HCEC 1CT (cell line): ENCODE results near the gene PDLIM7.
A peak's percentile ranks its signal among the peaks of the same experiment; 100 is the strongest.

Experiments used
- DNase-seq: peaks from one replicate; pipeline ENCODE4 v3.0.0-alpha.2; 2017

PDLIM7 gene

DNA sequence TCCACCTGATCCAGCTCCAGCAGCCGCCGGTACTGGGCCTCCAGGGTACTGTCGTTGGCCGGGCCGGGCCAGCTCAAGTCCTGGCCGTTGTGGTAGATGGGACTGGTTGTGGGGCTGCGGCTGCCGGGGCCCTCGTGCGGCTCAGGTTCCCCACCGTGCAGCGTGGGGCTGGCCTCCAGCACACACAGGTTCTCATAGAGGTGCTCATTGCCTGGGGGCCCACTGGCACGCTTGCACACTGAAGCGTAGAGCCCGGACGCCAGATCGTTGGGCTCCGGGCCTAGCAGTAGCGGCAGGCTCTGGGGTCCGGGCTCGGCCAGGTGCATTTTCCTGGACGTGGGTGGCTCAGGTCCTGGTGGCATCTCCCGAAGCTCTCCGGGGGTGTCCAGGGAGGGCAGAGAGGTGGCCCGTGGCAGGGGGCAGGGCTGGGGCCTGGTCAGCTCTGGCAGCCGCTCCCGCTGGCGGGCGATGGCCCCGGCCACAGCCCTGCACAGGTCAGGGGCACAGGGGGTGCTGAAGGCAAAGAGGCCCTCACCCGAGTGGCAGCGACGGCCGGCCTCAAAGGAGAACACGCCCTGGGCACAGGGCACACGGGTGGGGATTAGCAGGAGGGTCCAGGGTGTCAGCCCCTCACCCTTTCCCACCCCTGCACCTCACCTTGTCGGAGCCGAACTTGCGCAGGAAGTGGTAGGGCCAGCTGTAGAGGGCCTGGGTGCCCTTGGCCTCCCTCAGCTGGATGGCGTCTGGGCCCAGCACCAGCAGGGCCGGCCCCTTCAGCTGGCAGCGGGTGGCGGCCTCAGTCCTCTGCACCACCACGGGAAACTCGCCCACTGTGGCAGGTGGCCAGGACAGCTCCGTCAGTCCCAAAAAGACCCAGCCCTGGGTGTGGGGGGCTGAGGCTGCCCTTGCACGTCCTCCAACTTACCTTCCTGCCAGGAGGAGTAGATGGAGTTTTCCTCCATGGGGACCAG, 7.0 kb upstream of the PDLIM7 start:
- no peak for DNase-seq

DNA sequence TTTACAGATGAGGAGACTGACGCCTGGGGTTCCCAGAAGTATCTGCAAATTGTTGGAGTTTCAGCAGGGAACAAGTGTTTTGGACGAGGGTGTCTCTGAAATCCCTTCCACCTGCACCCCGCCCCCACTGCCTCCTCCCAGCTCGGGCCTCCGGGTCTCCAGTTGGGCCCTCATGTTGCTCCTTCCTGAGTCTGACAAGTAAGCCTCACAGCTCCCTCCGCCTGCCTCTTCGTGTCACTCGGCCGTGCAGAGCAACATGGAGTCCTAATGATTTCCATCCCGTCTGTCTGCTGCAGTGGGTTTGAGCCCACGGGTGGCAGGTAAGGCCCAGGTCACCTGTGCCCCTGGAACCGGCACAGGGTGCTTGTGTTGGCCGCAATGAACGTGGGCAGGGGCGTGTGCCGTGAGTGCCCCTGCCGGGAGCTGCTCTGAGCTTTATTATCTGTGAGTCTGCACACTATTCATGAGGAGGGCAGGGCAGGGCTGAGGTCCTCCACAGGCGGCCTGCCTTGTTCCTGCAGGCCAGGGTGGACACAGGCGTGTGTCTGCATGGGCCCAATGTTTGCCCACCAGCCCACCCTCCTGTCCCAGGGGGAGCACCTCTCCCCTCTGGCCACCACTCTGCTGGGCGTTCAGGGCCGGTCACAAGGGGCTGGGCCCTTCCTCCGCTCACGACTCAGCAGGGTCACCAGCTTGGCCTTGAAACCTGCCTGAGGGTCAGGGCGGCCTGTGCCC, 6.1 kb upstream of the PDLIM7 start:
- no peak for DNase-seq

DNA sequence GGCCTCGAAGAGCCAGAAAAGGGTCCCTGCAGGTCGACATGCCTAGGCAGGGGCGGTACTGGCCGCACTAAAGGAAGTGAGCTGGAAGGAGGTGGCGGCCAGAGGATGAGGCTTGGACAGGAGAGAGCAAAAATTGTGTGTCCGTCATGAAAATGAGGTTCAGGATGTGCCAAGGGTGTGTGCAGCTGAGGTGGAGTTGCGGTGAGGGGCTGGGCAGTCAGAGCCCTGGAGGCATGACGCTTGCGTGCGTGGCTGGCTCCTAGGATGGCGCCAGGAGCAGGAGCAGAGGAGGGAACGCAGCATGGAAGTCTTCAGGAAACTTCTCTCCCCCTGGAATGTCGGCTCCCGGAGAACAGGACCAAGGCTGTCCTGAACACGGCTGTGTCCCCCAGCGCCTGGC, 5.5 kb upstream of the PDLIM7 start:
- DNase-seq, result no peak

DNA sequence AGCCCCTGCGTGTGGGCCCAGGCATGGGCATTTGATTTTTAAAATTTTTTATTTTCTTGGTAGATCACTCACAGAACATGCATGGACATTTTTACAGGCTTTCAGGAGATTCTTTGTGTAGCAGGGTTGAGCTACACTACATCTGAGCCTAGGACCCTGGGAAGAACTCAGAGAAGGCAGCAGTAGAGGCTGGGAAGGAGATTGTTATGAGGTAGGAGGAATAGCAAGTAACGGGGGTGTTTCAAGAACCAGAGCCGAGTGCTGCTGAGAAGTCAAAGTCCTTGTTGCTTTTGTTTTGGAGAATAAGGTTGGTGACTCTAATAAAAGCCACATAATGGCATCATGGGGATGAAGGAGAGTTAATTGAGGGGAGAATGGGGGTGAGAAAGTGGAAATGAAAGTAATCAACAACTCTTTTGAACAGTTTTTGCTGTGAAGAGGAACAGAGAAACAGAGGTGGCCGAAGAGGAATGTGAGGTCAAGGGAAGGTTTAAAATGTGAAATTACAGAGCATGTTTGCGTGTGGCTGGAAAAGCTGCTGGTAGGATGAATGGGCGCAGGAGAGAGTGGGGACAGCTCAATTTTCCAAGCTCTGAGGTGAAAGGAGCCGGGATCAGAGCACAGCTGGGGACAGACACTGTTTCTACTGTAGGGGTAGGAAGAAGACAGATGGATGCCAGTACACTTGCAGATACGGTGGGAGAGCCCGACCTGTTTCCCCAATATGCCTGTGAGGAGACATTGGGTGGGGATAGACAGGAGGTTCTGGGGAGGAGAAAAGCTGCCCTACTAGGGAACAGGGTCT, 4.7 kb upstream of the PDLIM7 start:
- DNase-seq, result no peak

DNA sequence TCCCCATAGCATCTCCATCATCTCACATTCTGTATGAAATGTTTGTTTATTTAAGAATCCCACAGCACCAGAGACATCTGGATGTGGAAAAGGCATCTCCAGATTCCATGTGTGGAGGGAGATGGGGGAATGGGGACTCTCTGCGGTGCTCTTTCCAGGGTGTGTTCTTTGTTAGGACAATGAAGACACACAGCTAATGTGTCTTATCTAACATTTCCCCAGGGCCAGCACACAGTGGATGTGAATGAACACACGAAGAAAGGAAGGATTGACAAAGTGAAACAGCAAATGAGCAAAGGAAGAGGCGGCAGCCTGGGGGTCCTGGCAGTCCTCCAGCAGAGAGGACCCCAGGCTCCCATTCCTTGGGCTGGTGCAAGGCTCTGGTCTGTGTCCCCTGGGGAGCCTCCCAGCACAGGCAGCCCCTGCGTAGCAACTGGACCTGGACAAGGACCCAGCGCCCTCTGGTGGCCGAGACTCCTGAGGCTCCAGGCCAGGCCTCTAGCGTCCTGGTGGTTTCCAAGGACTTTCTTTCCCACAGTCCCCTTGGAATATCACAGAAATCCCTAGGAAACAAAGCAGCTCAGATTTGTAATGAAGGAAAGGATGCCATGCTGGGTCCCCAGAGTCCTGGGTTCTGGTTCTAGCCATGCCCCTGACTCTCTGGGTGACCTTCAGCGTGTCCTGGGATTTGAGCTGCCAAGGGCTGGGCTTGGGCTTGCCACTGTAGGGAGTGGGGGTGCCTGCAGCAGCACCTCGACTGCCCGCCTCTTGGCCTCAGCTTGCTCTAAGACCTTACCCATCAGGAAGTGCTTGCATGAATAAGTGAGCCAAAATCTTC, 3.5 kb upstream of the PDLIM7 start:
- peak; percentile 70 for DNase-seq

DNA sequence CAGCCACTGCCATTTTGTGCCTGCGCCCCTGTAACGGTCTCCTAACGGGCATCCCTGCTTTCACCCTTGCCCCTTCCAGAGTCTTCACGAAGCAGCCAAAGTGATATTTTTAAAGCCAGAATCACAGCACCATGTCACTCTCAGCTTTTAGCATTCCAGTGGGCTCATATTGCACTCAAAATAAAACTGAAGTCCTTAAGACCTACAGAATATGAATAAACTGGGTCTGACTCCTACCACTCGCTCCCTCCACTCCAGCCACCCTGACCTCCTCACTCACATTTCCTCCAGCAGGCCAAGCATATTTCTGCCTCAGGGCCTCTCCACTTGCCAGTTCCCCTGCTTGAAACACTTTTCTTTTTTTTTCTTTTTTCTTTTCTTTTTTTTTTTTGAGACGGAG, 2.4 kb upstream of the PDLIM7 start:
- no peak for DNase-seq

DNA sequence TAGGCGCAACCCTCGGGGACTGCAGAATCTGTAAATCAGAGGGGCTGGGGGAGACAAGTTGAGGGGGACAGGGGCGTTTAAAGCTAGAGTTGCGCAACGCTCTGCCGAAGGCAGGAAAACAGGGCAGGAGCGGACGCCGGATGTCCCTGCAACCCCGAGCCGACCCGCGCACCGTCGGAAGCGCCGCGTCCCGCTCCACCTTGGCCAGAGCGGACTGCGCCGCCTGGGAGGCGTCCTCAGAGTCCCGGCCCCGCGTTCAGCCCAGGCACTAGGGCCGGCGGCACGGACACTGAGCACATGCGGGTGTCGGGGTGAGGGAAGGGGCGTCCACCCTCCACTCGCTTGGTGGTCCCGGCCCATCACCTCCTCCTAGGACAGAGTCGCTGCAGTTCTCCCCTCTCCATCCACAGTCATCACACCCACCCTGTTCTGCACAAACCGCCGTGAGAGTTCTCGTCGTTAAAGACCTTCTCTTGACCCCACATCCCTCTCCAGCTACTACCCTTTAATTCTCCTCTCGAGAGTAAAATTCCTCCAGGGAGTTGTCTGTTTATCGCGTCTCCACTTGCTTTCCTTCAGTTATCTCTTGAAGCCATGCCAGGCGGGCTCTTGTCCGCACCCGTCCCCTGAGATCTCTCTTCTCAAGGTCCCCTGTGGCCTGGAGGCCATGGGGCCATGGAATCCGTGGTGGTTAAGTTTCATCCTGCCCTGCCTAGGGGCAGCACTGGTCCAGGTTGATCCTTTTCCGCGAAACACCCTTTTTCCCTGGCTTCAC, 796 bp upstream of the PDLIM7 start:
- no peak for DNase-seq

DNA sequence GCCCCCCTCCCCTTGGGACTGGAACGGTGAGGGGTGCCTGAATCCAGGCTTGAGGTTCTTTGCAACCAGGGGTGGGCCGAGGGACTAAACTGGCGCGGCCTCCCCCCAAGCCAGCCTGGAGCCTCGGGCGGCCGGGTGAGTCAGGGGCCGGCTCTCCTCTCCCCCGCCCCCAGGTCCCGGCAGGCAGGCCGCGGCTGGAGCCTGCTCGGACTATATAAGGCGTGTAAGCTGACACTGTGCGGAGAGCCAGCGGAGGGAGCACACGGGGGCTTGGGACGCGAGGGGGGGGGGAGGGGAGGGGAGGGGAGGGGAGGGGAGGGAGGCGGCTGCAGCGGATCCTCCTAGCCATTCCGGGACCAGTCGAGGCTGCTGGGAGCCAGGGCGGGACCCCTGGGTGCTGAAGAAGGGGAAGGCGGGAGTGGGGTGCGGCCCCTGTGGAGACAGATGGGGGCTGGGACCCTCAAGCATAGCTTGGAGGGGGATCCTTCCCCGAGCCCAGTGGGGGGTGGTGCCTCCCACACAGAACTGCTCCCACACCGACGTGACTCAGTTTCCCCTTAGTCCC, 595 bp downstream of the PDLIM7 start:
- peak; percentile 96 for DNase-seq

DNA sequence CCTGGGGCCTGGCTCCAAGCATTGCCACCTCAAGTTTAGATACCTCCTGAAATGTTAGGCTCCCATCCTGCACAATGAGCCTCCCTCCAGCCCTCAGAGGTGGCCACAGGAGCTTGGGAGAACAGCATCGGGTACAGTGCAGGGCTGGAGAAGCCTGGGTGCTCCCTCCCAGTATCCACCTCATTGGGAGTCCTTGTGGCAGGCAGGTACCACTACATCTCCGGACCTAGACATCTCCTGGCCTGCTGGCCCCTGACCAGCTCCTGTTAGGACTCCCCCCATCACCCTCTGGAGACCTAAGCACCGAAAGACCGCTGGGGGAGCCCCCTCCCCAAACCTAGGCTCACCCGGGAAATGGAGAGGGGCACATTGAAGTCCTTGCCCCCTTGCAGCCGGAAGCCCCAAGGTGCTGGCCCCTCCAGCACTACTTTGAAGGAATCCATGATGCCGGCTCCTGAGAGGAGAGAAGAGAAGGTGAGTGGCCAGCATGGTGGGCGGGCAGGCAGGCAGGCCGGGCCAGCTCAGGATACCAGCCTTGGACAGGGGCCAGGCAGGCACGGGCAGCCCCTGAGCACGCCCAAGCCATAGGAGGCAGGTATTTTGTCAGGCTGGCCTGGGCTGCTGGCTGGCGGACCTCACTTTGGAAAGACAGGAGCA, 1.2 kb downstream of the PDLIM7 start:
- DNase-seq, result peak; percentile 70

DNA sequence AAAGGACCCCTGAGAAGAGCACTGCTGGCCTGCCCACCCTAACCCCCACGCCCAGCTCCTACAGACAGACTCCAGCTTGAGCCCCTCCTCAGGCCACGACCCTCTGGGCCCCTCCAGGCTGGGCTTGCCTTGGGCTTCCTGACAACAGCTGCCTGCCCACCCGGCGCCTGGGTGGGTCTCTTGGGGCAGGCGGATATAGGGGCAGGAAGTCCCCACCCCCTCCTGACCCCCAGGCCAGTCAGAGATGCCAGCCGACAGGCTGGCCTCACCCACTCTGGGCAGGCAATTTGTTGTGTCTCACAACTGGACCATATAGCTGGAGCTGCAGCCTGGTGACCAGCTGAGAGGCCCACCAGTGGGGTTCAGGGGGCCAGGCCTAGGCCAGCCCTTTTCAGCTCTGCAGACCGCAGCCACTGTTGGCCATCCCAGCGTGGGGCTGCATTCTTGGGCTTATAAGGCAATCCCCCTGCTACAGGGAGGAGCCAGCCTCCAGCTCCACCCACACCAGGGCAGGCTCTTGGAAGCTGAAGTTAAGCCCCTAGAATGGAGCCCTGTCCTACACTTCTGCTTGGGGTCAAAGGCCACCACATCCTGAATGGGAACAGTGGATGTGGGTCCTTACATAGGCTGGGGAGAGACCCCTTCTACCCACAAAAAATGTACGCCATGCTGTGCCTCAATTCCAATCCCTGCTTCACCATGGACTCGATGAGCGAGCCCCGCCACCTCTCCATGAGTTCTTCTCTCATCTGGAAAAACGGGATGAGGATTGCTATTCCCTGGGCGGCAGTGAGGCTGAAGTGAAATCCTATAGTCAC, 2.0 kb downstream of the PDLIM7 start:
- DNase-seq, result peak; percentile 92

DNA sequence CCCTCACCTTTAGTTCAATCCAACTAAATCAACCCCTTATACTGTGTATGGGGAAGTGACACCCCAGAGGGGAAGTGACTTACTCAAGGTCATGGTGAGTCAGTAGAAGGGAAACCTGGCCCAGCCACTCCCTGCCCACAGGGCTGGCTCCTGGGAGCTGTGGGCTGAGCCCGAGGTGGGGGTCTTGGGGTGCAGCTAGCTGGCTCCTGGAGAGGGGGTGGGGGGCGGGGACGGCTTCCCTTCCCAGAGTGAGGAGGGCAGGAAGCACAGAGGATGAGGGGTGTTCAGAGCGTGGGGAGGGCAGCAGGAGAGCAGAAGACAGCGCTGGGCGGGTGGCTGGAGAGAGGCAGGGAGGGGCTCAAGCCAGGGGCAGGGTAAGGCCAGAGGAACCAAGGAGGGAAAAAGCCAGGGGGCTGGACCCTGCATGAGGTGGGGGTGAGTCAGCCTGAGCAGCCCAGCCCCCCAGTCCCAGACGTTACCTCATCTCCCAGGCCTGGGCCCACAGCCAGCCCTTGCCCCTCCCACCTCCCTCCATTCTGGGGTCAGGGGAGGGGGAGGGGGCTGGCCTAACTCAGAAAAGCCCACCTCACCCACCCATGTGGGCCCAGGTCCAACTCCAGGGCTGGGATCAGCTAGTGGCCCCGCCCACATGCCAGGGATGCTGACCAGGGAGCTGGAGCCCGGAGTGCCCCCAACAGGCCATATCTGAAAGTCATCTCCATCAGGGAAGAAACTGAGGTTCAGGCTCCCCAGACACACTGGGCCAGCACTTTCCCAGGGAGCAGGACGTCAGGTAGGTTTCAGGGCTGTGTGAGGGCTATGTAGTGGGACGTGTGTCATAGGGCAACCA, 2.8 kb downstream of the PDLIM7 start:
- peak; percentile 90 for DNase-seq

DNA sequence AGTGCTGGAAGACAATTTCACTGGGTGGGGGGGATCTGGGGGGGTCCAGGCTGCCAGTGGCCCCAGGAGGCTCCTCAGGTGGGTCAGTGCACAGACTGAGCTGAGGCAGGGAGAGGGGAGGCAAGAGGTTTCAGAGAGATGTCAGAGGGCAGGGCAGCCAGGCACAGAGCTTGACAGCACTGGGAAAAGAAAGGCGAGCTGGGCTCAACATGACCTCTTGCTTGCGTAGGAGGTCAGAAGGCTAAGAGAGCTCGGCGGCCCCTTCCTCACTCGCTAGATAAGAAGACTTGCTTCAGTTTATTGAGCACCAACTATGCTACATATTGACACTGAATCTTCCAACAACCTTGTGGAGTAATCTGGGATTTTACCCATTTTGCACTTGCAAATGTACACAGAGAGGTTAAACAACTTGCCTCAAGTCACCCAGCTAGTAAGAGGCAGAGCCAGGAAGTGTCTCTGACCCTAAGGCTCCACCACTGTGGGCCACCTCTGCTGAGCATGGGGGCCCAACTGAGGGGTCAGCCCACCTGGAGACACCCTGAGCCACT, 3.5 kb downstream of the PDLIM7 start:
- DNase-seq, result no peak

DNA sequence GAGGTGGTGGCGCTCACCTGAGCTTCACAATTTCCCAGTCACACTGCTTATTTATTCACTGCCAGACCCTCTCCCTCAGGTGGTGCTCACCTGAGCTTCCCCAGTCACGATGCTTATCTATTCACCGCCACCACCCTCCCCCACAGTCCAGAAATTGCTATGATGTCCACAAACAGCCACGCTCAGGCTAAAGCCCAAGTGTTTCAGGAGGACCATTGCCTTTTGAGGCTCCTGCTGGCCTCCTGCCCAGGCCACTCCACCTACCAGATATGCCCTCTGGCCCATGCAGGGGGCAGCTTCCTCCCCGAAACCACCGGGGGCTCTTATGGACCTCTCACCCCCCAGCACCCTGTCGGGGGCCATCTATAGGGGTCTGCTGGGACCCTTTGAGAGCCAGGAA, 4.6 kb downstream of the PDLIM7 start:
- DNase-seq, result no peak

DNA sequence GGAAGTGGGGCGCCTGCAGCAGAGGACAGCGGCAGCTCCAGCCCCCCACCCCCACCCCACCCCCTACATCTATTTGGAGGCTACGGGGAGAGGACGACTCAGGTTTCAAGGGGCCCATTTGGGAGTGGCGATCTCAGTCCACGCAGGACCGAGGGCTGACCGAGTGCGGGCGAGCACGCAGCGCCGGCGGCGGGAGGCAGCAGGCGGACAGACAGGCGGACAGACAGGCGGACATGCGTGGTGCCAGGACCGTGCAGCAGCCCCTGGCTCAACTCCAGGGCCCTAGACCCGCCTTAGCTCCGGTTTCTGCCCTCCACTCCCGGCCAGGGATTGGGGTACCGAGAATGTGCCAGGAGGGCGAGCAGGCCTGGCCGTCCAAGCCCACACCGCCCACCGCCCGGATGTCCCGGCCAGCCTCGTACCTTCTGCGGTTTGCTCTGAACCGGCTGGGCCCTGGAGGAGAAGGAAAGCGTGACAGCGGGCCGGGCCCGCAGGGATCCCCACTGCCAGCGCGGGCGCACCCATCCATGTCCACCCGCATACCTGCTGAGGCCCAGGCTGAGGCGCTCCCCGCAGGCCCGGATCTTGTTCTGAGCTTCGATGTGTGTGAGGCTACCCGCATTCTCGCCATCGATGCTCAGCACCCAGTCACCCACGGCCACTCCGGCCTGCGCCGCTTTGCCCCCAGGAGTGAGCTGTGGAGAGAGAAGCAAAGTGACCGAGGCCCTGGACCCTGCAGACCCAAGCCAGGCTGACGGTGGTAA, 5.2 kb downstream of the PDLIM7 start:
- DNase-seq, result no peak

DNA sequence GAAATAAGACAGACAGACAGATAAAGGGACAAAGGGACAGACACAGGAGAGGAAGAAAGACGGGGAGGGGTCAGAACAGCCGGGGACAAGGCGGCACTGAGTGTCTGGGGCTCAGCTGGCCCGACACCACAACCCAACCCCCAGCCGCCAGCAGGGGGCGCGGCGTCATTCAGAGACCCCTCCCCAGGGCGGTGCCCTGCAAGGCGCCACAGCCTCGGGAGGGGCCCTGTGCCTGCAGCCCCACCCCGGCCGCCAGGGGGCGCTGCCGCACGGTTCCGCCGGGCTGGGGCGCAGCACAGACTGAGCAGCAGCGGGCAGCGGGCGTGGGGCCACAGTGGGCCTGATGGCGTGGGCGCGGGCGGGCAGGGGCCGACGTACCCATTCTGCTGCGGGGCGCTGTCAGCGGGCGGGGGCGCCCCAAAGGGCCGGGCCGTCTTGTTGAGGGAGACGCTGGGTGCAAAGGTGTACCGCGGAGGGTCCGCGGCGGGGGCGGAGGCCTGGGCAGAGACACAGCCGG, 5.9 kb downstream of the PDLIM7 start:
- no peak for DNase-seq

DNA sequence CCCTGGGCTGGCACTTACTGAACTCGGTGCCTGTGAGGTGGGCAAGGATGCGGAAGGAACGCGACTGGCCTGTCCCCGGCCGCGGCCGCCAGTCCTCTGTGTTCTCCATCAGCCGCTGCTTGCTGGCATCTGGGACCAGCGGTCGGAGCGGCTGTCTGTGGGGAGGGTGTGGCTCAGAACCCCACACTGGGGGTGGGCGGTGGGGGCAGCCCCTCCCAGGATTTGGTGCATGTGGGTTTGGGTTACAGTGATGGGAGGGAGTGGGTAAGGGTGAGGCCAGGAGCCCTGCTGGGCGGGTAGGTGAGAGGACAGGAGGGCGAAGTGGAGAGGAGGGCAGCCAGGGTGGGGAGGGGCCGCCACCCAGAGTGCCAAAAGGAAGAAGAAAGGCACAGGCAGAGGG, 6.4 kb downstream of the PDLIM7 start:
- no peak for DNase-seq

DNA sequence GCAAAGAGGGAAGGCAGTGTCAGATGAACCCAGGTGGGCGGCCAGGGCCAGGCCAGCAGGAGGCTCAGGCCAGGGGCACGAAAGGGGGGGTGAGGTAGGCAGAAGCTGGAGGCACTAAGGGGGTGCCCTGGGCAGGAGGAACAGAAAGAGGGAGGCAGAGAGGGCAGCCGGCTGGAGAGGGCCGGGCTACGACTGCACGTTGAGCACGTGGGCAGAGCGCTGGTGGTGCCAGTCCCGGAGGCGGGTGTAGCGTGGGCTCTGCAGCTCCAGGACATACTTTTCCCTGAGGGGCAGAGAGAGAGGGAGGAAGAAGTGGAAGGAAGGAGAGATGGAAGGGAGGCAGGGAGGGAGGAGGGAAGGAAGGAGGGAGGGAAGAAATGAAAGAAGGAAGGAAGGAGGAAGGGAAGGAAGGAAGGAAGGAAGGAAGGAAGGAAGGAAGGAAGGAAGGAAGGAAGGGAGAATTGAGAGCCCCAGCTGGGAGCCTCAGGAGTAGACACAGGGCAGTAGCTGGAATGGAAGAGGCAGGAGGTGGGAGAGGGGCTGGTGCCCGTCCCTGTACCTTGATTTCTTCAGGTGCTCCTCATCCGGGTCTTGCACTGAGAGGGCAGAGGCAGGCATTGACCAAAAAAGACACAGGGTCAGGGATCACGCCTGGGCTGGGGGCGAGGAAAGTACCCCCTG, 7.0 kb downstream of the PDLIM7 start:
- DNase-seq, result no peak
